HG02798 (cell line): ENCODE results near the gene CPE.
A peak's percentile ranks its signal among the peaks of the same experiment; 100 is the strongest.
"Not testable (repeated sequence)": the region's sequence is repeated elsewhere in the genome, so short reads cannot be mapped to it uniquely, and the experiment has no call there.

Experiments
- ATAC-seq: cut with Tn5 transposase; IDR thresholded peaks from one replicate; pipeline ENCODE4 v1.9.1; 2021; ENCODE audit warnings: mild to moderate bottlenecking; ENCODE audit not compliant: unreplicated experiment, poor library complexity

The CPE gene

GRCh38 chr4:165457793-165458192 lies 79.0 kb downstream of the CPE start:
- no peak for ATAC-seq

- no peak for ATAC-seq
Observed at GRCh38 chr4:165458471-165458870, 79.7 kb downstream of the CPE start.

GRCh38 chr4:165461159-165461821 lies 82.5 kb downstream of the CPE start:
- ATAC-seq = no peak

- ATAC-seq = no peak
Observed at GRCh38 chr4:165462009-165462408, 83.2 kb downstream of the CPE start.

GRCh38 chr4:165464376-165464775 lies 85.6 kb downstream of the CPE start:
- ATAC-seq = no peak

- peak; percentile 77 for ATAC-seq
Observed at GRCh38 chr4:165464813-165465381, 86.1 kb downstream of the CPE start.

- ATAC-seq = no peak
Observed at GRCh38 chr4:165470009-165470408, 91.2 kb downstream of the CPE start.

GRCh38 chr4:165472943-165473676 lies 94.3 kb downstream of the CPE start:
- ATAC-seq = no peak

GRCh38 chr4:165474784-165475705 lies 96.2 kb downstream of the CPE start:
- no peak for ATAC-seq

- ATAC-seq = no peak
Observed at GRCh38 chr4:165475706-165476070, 96.9 kb downstream of the CPE start.

GRCh38 chr4:165476214-165477098 lies 97.6 kb downstream of the CPE start:
- no peak for ATAC-seq

- ATAC-seq = no peak
Observed at GRCh38 chr4:165477799-165478198, 99.0 kb downstream of the CPE start.

GRCh38 chr4:165478260-165478659 lies 99.5 kb downstream of the CPE start:
- no peak for ATAC-seq

- no peak for ATAC-seq
Observed at GRCh38 chr4:165481053-165481835, 102.4 kb downstream of the CPE start.

- ATAC-seq = no peak
Observed at GRCh38 chr4:165489786-165490185, 111.0 kb downstream of the CPE start.

- not testable (repeated sequence) for ATAC-seq
Observed at GRCh38 chr4:165492583-165492982, 113.8 kb downstream of the CPE start.

- ATAC-seq = peak; percentile 98
Observed at GRCh38 chr4:165493359-165493758, 114.6 kb downstream of the CPE start.

- ATAC-seq = peak; percentile 53
Observed at GRCh38 chr4:165502916-165503907, 124.4 kb downstream of the CPE start.
